Astrocyte of the cerebellum (primary cell): ENCODE results near the gene GGCT.

Source experiments
- DNase-seq: peaks from one replicate; pipeline ENCODE4 v3.0.0-alpha.2; 2011; ENCODE audit warnings: low read depth
- H3K4me3 ChIP-seq: 2 replicates; pipeline ENCODE4 v1.5.1; 2011; ENCODE audit warnings: mild to moderate bottlenecking, low read depth, low read length, moderate library complexity
- CTCF ChIP-seq: IDR thresholded peaks from 2 replicates; pipeline ENCODE4 v1.5.1; 2012; ENCODE audit warnings: low read length, low read depth, moderate library complexity, mild to moderate bottlenecking; ENCODE audit errors: missing control alignments
- in situ Hi-C: cut with HindIII; loops from 2 replicates; pipeline ENCODE4 v1.10.0; 2017; ENCODE audit warnings: low sequenced_read_pairs

Gene GGCT

DNA sequence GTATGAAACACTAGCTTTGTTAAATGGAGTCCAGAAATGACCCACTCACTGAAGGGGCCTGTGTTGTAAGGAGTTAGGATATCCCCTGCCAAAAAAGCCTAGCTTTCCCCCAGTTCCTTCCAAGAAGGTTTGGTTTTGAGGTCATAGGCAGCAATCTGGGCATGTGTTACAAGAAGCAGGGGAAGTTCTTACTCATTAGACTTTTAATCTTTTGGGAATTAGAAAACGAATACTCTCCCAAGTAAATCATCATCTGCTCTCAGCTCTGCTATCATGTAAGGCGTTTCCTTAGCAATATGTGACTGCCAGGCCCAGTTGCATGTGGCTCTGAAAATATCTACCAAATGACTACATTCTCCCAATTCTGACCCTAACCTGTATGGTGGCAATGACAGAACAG is 29.7 kb downstream of the GGCT start:
- no peak for DNase-seq
- in situ Hi-C loops = no loop called here
- no peak overlapping the region for H3K4me3 ChIP-seq
- no peak for TF ChIP-seq CTCF

GRCh38 chr7:30474485-30474884 is 30.1 kb downstream of the GGCT start:
- in situ Hi-C loops = no loop called here
- H3K4me3 ChIP-seq = no peak overlapping the region
- TF ChIP-seq CTCF = no peak
- DNase-seq = no peak

DNA sequence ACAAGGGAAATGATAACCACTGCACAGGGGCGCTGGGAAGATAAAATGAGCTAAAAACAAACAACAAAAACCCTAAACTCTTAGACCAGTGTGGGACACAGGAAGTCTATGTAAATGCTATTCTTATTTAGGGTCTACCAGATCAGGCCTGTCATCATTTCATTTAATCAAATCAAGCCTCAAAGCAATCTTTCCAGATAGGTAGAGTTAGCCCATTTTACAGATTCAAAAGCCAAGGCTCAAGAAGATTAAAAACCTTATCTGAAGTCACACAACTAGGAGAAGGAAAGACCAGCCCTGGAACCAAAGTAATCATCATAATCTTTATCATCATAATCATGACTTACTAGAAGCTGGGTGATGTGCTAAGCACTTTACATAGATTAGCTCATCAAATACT is 30.7 kb downstream of the GGCT start:
- in situ Hi-C loops = no loop called here
- no peak for DNase-seq
- no peak for TF ChIP-seq CTCF
- no peak overlapping the region for H3K4me3 ChIP-seq

GRCh38 chr7:30472784-30473775 is 31.5 kb downstream of the GGCT start:
- H3K4me3 ChIP-seq = no peak overlapping the region
- no peak for DNase-seq
- no peak for TF ChIP-seq CTCF
- in situ Hi-C loops = no loop called here

DNA sequence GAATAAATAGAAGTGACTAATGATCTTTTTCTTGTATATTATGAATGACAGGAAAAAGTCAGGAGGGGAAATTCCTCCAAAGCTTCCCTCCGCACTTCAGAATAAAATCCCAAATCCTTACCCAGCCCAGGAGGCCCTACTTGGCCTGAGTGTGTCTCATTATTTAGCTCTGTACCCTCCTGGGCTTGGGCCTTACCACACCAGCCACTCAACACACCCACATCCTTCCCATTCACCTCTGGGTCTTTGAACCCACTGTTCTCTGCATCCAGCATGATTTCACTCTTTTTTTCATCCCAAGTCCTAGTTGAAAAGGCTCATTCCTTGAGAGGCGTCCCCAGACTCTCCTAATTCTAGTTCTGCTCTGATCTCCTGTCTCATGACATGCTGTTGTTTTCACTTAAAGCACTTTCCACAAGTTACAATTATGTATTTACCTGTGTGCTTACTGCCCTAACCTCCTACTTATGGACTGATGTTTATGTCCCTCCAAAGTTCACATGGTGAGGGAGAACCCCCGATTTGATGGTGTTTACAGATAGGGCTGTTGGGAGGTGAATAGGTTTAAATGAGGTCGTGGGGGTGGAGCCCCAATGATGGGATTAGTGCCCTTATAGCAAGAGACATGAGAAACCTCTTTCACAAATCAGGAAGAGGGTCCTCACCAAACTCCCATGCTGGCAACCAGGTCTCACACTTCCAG is 32.4 kb downstream of the GGCT start:
- DNase-seq = no peak
- no peak for TF ChIP-seq CTCF
- in situ Hi-C loops = no loop called here
- H3K4me3 ChIP-seq = no peak overlapping the region

DNA sequence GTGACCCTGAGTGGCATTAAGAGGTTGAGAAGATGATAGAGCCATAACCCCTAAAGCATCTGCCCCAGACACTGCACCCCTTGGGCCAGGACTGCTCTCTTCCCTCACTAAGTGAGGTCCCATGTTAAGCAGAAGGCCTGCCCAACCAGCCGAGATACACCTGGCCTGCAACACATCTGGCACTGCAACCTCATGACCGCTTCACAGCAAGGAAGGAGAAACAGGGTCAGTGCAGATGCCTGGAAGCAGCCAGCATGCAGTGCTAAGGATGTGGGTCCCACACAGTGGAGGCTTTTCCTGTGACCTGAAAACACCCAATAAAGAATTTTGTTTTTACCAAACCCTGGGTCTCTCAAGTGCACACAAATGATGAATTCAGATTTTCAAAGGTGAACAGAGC is 33.4 kb downstream of the GGCT start:
- in situ Hi-C loops = no loop called here
- no peak for DNase-seq
- H3K4me3 ChIP-seq = no peak overlapping the region
- TF ChIP-seq CTCF = no peak
